GM18505 (cell line): ENCODE data around the gene MAP7.
"Not testable (repeated sequence)": the region's sequence is repeated elsewhere in the genome, so short reads cannot be mapped to it uniquely, and the experiment has no call there.

ENCODE experiments used
- ATAC-seq: cut with Tn5 transposase; IDR thresholded peaks from one replicate; pipeline ENCODE4 v1.9.1; 2021; ENCODE audit not compliant: unreplicated experiment
- POLR2A ChIP-seq: IDR thresholded peaks from 4 replicates; pipeline ENCODE4 v1.6.1; 2011; ENCODE audit warnings: borderline replicate concordance; ENCODE audit not compliant: insufficient read depth, insufficient read length; ENCODE audit errors: extremely low read depth

The MAP7 gene

DNA sequence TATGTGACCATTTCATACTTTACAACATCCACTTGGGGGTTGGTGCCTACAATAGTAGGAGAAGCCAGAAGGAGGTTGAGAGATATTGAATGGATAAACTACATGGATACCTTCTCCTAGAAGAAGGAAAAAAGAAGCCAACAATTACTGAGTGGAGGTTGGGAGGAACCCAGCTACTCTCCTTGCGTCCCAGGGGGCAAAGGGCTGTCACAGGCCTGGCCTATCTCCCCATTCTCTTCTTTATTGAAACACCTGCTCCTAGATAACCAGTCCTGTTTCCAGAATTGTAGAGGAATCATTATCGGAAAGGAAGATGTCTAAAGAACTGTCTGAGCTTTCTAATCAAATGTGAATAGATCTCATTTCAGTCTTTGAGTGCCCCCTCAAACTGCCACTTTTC, 115.1 kb downstream of the MAP7 start:
- no peak for ATAC-seq
- TF ChIP-seq POLR2A: no peak

DNA sequence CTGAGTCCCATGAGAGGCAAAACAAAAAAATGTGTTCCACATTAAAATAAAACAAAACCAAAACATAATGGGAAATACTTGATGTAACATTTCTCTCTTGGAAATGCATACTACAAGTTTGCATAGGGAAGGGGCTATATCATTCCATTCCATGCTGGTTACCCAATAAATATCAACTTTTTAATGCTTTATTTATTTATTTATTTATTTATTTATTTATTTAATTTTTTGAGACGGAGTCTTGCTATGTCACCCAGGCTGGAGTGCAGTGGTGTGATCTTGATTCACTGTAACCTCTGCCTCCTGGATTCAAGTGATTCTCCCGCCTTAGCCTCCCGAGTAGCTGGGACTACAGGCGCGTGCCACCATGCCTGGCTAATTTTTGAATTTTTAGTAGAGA, 118.9 kb downstream of the MAP7 start:
- not testable (repeated sequence) for ATAC-seq

DNA sequence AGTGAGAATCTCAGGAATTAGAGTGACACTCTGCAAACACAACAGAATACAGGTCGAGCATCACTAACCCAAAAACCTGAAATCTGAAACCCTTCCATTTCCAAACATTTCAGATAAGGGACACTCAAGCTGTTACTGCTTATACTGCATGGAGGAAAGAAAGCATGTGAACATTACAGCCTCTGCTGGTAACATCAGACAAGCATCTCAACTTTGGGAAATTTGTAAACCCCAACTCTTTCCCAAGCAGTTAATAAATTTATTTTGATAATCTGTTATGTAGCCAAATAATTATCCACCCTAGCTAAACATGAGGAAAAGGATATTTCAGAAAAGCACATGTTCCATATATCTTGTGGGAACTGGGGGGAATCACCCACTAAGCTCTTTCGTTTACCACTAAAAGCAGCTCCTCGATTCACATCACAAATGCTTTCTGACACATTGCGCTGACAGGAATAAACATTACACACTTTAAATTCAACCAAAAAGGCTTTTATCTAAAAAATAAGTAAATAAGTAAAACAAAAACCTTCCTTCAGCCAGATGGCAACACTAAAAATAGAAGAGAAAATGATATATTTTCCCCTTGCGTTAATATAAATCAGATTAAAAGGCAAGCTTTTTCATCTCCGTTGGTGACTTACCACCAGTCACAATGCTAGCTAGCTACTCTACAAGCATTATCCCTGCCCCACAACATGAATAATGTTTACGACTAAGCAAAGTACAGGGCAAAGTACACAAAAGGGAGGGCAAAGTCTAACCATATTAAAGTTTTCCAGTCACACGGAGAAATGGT, 120.8 kb downstream of the MAP7 start:
- ATAC-seq: no peak
- no peak for TF ChIP-seq POLR2A

DNA sequence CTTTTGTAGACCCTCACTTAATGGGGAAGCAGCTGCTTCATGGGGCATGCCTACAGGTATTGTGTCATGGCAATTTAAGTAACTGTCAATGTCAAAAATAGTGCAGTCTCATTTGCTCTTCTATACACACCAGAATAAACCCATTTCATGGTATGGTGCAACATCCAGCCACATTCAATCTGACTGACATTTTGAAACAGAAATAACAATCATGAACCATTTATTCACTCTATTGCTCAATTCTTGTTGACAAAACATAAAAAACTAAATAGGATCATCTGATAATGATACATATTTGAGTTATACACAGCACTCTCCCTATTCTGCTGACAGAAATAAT, 122.9 kb downstream of the MAP7 start:
- no peak for TF ChIP-seq POLR2A
- no peak for ATAC-seq

DNA sequence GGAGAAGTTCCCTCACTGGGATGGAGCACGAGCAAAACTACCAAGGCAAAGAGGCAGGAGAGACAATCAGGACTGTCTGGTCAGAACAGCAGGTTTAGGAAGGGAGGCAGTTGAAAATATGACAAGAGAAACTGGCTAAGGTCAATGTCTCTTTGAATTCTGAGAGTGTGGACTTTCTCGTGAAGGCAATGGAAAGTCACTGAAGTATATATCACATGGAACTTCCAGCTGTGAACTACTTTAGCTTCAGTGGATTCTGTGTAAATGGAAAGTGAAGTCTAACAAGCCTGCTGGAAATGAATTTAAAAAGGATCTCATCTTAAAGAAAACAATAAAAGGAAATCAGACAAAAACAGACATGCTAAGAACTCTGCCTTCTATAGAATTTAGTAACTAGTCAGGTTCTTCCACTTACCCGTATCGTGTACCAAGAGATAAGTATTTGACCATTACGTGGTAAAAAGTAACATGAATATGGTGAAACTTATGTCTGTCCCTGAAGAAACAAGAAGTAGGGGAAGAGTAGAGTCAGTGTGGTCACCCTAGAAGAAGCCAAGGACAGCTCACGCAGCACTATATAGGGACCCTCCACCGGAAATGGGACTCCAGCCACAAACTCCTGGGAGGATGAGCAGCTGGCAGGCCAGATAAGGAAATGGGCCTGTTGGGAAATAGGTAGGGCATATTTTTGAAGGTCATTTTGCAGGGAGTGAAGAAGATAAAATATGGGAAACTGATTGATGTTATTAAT, 123.4 kb downstream of the MAP7 start:
- no peak for TF ChIP-seq POLR2A
- ATAC-seq: no peak

DNA sequence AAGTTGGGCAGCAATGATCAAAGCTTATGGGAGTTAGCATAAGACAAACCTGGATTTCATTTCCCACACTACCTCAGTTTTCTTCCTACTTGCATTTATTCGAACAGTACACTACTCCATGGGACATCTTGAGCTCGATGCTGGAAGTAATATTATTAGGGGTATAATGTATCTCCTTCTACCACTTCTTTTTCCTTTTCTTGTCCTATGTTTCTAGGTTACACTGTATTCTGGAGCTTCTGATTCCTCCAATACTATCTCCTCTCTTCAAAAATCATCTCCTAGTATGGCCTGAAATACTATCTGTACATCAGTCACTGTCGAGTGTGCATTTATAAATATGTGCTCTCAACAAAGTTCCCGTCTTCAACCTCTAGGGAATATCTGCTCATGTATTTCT, 124.4 kb downstream of the MAP7 start:
- no peak for ATAC-seq
- no peak for TF ChIP-seq POLR2A

DNA sequence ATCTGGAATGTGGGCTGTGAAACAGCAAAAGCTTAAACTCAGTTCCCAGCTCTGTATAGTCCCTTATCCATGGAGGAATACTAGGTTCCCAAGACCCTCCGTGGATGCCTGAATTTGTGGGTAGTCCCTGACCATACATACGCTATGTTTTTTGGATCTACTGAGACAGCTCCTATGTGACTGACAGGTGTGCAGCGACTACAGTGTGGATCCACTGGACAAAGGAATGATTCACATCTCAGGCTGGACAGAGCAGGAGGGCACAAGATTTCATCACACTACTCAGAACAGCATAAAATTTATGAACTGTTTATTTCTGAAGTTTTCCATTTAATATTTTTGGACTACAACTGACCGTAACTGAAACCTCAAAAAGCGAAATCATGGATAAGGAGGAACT, 125.3 kb downstream of the MAP7 start:
- no peak for TF ChIP-seq POLR2A
- ATAC-seq: no peak

DNA sequence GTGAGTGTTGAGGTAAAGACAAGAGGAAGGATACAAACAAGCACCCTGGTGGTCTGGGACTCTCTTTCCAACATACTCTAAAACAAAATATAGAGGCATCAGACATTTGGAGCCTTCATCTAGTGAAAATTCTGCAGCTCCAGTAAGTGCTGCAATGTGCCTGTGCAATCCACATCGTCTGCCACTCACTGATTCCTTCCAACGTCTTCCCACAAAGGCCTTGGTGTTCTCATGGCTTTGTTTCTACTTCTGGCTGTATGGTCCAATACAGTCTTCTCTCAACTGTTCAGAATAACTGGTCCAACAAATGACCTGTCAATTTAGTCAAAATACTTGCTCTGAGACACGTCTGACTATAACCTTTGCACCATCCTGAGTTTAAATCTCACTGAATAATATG, 125.8 kb downstream of the MAP7 start:
- no peak for TF ChIP-seq POLR2A

DNA sequence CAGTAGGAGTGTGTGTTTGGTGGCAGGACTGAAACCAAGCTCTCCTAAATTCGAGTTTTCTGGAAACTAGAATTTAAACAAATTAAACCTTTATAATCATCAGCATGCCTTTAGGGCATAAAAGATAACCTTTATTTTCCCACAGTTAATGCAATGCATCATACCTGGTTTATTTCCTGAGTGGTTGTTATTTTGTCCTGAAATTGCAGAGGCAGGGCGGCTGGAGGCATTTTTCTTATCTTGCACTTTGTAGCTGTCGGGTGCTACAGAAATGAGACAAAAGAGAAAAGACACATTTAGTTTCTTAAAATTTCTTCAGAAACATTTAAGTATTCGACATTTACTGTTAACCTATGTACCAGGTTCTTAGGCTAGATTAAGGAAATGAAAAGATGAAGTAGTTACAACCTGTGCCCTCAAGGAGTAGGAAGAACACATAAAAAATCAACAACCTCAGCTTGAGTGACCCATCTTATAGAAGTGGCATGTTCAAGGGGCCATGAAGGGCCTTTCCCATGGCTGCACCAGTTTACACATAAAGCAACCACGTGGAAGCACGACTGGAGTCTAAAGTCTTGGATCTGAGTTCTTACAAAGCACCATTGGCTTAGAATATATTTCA, 128.6 kb downstream of the MAP7 start:
- no peak for ATAC-seq
- TF ChIP-seq POLR2A: no peak

More for the DNA sequence above, 125.8 kb downstream of the MAP7 start:
- no peak for ATAC-seq

DNA sequence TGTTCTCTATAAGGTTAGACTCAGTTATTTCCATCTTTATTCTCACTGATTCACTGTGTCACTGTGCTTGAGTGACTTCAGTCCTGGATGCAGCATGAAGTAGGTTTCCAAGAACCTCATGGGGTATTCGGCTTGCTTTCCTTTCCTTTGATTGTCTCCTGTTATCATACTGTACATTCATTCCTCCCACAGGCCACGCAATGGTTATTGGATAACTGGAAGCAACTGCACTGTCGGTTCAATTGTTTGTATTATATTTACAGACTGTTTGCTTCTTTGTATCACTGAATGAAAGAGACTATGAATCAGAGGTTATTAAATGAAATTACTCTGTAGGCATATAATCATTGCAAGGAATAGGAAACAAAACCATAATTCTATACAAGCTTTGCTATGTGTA, 129.4 kb downstream of the MAP7 start:
- ATAC-seq: no peak
- no peak for TF ChIP-seq POLR2A

DNA sequence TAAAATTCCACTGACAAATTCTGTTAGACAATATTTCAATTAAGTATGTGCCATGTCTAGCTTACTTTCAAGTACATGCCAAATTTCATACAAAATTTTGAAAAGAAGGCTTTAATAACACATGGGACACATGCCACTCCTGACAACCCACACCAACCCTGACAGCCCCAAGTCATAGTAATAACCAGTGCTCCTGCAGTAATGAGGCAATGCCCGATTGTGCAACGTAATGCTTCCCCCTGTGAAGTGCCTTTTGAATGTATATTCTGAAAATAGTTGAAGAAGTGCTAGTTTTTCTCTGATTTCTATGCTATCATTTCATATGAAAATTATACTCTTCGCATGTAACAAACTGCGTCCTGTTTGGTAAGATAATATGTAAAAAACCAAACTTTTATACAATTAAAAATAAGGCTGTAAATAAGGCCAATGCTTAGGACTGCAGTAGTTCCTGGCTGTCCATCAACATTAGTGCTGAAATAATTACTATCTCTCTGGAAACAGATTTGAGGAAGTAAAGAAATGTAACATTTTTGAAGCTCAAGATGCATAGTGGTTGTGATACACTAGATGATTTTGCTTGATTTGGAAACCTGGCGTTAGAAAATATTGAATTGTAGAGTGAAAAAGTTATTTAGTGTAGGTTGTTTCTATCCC, 134.7 kb downstream of the MAP7 start:
- ATAC-seq: no peak

DNA sequence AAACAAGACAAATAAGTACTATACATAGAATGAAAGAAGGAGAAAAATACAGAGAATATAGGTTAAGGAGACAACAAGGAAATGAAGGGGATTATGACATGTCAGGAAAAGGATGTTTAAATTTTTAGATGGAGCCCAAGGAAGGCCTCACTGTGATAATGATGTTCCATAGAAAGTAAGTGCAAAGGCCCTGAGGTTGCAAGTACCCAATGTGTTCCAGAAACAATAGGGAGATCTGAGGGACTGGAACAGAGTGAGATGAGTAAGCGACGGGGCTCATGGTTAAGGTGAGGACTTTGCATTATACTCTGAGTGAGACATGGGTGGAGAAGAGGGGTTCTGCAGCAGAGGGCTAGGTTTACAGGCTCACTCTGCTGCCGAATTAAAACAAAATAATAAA, 137.8 kb downstream of the MAP7 start:
- no peak for TF ChIP-seq POLR2A
- ATAC-seq: no peak

More for the DNA sequence above, 134.7 kb downstream of the MAP7 start:
- TF ChIP-seq POLR2A: no peak
